Measurements from ENCODE around the gene GXYLT2. TPM values are rescaled to one million over a fixed set of nuclear protein-coding genes. Genes with fewer than 3 reads are reported as not detected.

Gene GXYLT2
- total and polyA plus RNA-seq, 10 of the 15 experiments (the other 5 are each of a cell fraction or from before 2014, with no cell fraction given): 0.27 to 2.6 (median 0.78) TPM

DNA sequence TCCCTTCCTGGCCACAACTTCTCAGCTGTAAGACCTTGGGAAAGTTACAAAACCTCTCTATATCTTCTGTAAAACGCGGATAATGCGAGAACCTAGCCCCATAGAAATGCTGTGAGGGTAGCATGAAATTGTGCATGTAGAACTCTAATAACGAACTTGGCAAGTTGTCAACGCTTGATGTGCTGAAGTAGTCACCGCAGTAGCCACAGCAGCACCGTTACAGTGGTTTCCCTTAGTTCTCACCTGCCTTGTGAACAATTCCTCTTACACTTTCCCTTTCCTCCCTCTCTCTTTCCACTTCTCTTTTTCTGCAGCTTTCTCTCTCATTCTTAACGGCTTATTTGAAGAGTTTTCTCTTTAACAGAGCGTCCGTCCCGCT lies 39.2 kb upstream of the GXYLT2 start (continued):
- TF ChIP-seq JUNB (IDR thresholded peaks at IDR 0.05) (no peak; the same call in 1 of the 2 replicates), STAT3 (IDR thresholded peaks at IDR 0.05; ENCODE audit: low read depth, low read length) (0 out of 2 replicates have a peak, but pooled peaks have one; percentile 37), CBFB (IDR thresholded peaks at IDR 0.05; ENCODE audit: low read depth) (peak; percentile 94), RCOR1 (conservative IDR thresholded peaks at IDR 0.05; ENCODE audit: low read depth, low read length) (no peak), KDM1A (IDR thresholded peaks at IDR 0.05; ENCODE audit: borderline replicate concordance) (no peak), TARDBP (IDR thresholded peaks at IDR 0.05; ENCODE audit: borderline replicate concordance) (no peak), YY1 (IDR thresholded peaks at IDR 0.05; ENCODE audit: low read depth, low read length) (no peak), HCFC1 (IDR thresholded peaks at IDR 0.05; ENCODE audit: low read length) (no peak), SREBF1 (IDR thresholded peaks at IDR 0.05; ENCODE audit: low read length) (no peak), ZBED1 (IDR thresholded peaks at IDR 0.05; ENCODE audit: borderline replicate concordance) (peak; percentile 69; the same call in 1 of the 2 replicates), RELA (IDR thresholded peaks at IDR 0.05; ENCODE audit: borderline replicate concordance, partially characterized antibody) (no peak), EGR1 (IDR thresholded peaks at IDR 0.05; ENCODE audit: borderline replicate concordance in 1 of 2, low read depth in 2 of 2, low read length in 2 of 2) (no peak), MYC (IDR thresholded peaks at IDR 0.05; ENCODE audit: insufficient read depth, insufficient read length, insufficient replicate concordance, low read length, severe bottlenecking) (no peak), EP300 (IDR thresholded peaks at IDR 0.05; ENCODE audit: borderline replicate concordance in 1 of 2, control insufficient read depth in 1 of 2, low read depth in 2 of 2, low read length in 2 of 2) (peak; percentile 71 to 75; a peak in 3 of 4 replicates), CHD1 (IDR thresholded peaks at IDR 0.05; ENCODE audit: low read depth, low read length) (no peak), NBN (IDR thresholded peaks at IDR 0.05) (no peak)
- TF ChIP-seq, protein P1, sequence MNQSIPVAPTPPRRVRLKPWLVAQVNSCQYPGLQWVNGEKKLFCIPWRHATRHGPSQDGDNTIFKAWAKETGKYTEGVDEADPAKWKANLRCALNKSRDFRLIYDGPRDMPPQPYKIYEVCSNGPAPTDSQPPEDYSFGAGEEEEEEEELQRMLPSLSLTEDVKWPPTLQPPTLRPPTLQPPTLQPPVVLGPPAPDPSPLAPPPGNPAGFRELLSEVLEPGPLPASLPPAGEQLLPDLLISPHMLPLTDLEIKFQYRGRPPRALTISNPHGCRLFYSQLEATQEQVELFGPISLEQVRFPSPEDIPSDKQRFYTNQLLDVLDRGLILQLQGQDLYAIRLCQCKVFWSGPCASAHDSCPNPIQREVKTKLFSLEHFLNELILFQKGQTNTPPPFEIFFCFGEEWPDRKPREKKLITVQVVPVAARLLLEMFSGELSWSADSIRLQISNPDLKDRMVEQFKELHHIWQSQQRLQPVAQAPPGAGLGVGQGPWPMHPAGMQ (IDR thresholded peaks at IDR 0.05; ENCODE audit: borderline replicate concordance): peak; percentile 69; the same call in 1 of the 2 replicates
- TF ChIP-seq, protein P2, sequence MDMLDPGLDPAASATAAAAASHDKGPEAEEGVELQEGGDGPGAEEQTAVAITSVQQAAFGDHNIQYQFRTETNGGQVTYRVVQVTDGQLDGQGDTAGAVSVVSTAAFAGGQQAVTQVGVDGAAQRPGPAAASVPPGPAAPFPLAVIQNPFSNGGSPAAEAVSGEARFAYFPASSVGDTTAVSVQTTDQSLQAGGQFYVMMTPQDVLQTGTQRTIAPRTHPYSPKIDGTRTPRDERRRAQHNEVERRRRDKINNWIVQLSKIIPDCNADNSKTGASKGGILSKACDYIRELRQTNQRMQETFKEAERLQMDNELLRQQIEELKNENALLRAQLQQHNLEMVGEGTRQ (IDR thresholded peaks at IDR 0.05; ENCODE audit: borderline replicate concordance, low read depth, low read length): no peak
- TF ChIP-seq, protein P3, sequence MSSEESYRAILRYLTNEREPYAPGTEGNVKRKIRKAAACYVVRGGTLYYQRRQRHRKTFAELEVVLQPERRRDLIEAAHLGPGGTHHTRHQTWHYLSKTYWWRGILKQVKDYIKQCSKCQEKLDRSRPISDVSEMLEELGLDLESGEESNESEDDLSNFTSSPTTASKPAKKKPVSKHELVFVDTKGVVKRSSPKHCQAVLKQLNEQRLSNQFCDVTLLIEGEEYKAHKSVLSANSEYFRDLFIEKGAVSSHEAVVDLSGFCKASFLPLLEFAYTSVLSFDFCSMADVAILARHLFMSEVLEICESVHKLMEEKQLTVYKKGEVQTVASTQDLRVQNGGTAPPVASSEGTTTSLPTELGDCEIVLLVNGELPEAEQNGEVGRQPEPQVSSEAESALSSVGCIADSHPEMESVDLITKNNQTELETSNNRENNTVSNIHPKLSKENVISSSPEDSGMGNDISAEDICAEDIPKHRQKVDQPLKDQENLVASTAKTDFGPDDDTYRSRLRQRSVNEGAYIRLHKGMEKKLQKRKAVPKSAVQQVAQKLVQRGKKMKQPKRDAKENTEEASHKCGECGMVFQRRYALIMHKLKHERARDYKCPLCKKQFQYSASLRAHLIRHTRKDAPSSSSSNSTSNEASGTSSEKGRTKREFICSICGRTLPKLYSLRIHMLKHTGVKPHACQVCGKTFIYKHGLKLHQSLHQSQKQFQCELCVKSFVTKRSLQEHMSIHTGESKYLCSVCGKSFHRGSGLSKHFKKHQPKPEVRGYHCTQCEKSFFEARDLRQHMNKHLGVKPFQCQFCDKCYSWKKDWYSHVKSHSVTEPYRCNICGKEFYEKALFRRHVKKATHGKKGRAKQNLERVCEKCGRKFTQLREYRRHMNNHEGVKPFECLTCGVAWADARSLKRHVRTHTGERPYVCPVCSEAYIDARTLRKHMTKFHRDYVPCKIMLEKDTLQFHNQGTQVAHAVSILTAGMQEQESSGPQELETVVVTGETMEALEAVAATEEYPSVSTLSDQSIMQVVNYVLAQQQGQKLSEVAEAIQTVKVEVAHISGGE (CRISPR knock-in tag; IDR thresholded peaks at IDR 0.05): no peak
- TF ChIP-seq, protein P4, sequence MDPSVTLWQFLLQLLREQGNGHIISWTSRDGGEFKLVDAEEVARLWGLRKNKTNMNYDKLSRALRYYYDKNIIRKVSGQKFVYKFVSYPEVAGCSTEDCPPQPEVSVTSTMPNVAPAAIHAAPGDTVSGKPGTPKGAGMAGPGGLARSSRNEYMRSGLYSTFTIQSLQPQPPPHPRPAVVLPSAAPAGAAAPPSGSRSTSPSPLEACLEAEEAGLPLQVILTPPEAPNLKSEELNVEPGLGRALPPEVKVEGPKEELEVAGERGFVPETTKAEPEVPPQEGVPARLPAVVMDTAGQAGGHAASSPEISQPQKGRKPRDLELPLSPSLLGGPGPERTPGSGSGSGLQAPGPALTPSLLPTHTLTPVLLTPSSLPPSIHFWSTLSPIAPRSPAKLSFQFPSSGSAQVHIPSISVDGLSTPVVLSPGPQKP (IDR thresholded peaks at IDR 0.05; ENCODE audit: low read depth, low read length): no peak
- TF ChIP-seq, protein P5, sequence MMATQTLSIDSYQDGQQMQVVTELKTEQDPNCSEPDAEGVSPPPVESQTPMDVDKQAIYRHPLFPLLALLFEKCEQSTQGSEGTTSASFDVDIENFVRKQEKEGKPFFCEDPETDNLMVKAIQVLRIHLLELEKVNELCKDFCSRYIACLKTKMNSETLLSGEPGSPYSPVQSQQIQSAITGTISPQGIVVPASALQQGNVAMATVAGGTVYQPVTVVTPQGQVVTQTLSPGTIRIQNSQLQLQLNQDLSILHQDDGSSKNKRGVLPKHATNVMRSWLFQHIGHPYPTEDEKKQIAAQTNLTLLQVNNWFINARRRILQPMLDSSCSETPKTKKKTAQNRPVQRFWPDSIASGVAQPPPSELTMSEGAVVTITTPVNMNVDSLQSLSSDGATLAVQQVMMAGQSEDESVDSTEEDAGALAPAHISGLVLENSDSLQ (IDR thresholded peaks at IDR 0.05): no peak
- TF ChIP-seq, protein P6, sequence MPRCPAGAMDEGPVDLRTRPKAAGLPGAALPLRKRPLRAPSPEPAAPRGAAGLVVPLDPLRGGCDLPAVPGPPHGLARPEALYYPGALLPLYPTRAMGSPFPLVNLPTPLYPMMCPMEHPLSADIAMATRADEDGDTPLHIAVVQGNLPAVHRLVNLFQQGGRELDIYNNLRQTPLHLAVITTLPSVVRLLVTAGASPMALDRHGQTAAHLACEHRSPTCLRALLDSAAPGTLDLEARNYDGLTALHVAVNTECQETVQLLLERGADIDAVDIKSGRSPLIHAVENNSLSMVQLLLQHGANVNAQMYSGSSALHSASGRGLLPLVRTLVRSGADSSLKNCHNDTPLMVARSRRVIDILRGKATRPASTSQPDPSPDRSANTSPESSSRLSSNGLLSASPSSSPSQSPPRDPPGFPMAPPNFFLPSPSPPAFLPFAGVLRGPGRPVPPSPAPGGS (IDR thresholded peaks at IDR 0.05; ENCODE audit: borderline replicate concordance, insufficient read depth, low read depth, low read length, poor library complexity, severe bottlenecking): peak; percentile 71

All from GM12878 (cell line).